Panc1 (cell line): ENCODE results near the gene SLC10A3. TPM values are rescaled to one million over a fixed set of nuclear protein-coding genes. Genes with fewer than 3 reads are reported as not detected.

ENCODE experiments used
- ATAC-seq: fragments of 200-7000 bp; cut with Tn5 transposase; 2 replicates; pipeline ENCODE4 v1.9.1; 2020; ENCODE audit warnings: mild to moderate bottlenecking, moderate library complexity
- BruUV-seq: library from RNA; stranded (reverse); fragments of 400-500 nt; replicated peaks from 2 replicates; lab custom pipeline; 2021; lab: Mats Ljungman, UMichigan
- CTCF ChIA-PET: fragments of 300-600 bp; sonication (Branson Sonifier 250); formaldehyde crosslinking; loops from one replicate; lab custom pipeline; 2022; ENCODE audit warnings: antibody characterized with exemption; lab: Charles Lee
- POLR2A ChIA-PET: fragments of 300-600 bp; sonication (Branson Sonifier 250); formaldehyde crosslinking; loops from one replicate; lab custom pipeline; 2022; ENCODE audit warnings: antibody characterized with exemption; lab: Charles Lee
- DNase-seq: peaks from one replicate; pipeline ENCODE4 v3.0.0-alpha.2; 2010; ENCODE audit warnings: low read depth, low spot score
- H3K27ac ChIP-seq: 2 replicates; pipeline ENCODE4 v1.5.1; 2011; ENCODE audit warnings: mild to moderate bottlenecking, low read length, inconsistent platforms
- H3K27me3 ChIP-seq: fragments of 200-500 bp; sonication (Bioruptor generic); 2 replicates; pipeline ENCODE4 v1.6.0; 2014; ENCODE audit warnings: low read length, inconsistent platforms; ENCODE audit not compliant: control insufficient read depth, insufficient read depth
- H3K36me3 ChIP-seq: fragments of 200-500 bp; sonication (Bioruptor generic); 2 replicates; pipeline ENCODE4 v1.5.1; 2014; ENCODE audit warnings: inconsistent platforms, mild to moderate bottlenecking, low read length, moderate library complexity; ENCODE audit not compliant: control insufficient read depth, insufficient read depth
- H3K4me1 ChIP-seq: 2 replicates; pipeline ENCODE4 v1.5.1; 2011; ENCODE audit warnings: inconsistent platforms, mild to moderate bottlenecking, low read length, moderate library complexity; ENCODE audit not compliant: control insufficient read depth, insufficient read depth
- H3K4me3 ChIP-seq, 2 experiments: 2 replicates each; pipeline ENCODE4 v1.5.1; 2011 to 2012; ENCODE audit warnings: low read depth in 2 of 2, low read length in 2 of 2, mild to moderate bottlenecking in 2 of 2, inconsistent platforms in 1 of 2, moderate library complexity in 1 of 2
- H3K9me3 ChIP-seq: fragments of 200-500 bp; sonication (Bioruptor generic); 2 replicates; pipeline ENCODE4 v1.5.1; 2014; ENCODE audit warnings: low read depth, mild to moderate bottlenecking, inconsistent platforms, low read length, moderate library complexity; ENCODE audit not compliant: control insufficient read depth, insufficient read depth
- CTCF ChIP-seq: fragments of 450-650 bp; IDR thresholded peaks from 2 replicates; pipeline ENCODE4 v1.5.1; 2017; ENCODE audit warnings: mild to moderate bottlenecking
- POLR2AphosphoS5 ChIP-seq: IDR thresholded peaks from 2 replicates; pipeline ENCODE4 v1.6.1; 2012; ENCODE audit warnings: mild to moderate bottlenecking, low read depth, low read length, moderate library complexity
- SIN3A ChIP-seq: IDR thresholded peaks from 2 replicates; pipeline ENCODE4 v1.6.1; 2012; ENCODE audit warnings: low read depth, mild to moderate bottlenecking, low read length, moderate library complexity, borderline replicate concordance; ENCODE audit not compliant: insufficient read depth
- TCF7L2 ChIP-seq: IDR thresholded peaks from 2 replicates; pipeline ENCODE4 v1.6.1; 2011; ENCODE audit warnings: mild to moderate bottlenecking, low read depth, low read length, inconsistent platforms
- in situ Hi-C: cut with HindIII; loops from 2 replicates; pipeline ENCODE4 v1.10.0; 2016; ENCODE audit warnings: low sequenced_read_pairs, low pct_unique_long_range_greater_than_20kb
- intact Hi-C: fragments of 100-400 bp; cut with micrococcal nuclease; formaldehyde crosslinking; loops from one replicate; pipeline ENCODE4 v1.10.0; 2022; ENCODE audit not compliant: unreplicated experiment
- total RNA-seq: library from RNA; stranded (reverse); gene quantifications from one replicate; pipeline ENCODE4 v1.2.1, GENCODE V29; 2021; ENCODE audit not compliant: unreplicated experiment
- TF ChIP-seq, protein P1 (sequence below), 2 experiments: IDR thresholded peaks; 2 replicates each; pipeline ENCODE4 v1.6.1; 2011 to 2012; ENCODE audit warnings: low read depth in 2 of 2, control low read depth in 1 of 2, low read length in 1 of 2, mild to moderate bottlenecking in 1 of 2, moderate library complexity in 1 of 2; ENCODE audit not compliant: insufficient read depth in 1 of 2

SLC10A3 gene
- total RNA-seq, 1 experiment from 2014 or later: 64.1 TPM

GRCh38 chrX:154470914-154471568 lies 19.4 kb downstream of the SLC10A3 start:
- Histone ChIP-seq H3K4me3 (no peak overlapping the region), H3K27ac (no peak overlapping the region), H3K9me3 (no peaks in the 10 kb centered on the region), H3K36me3 (no peaks in the 10 kb centered on the region), H3K27me3 (no peaks in the 10 kb centered on the region), H3K4me1 (no peaks in the 10 kb centered on the region)
- POLR2A ChIA-PET: no interaction called here
- no peak for DNase-seq
- TF ChIP-seq CTCF (no peak), TCF7L2 (no peak), POLR2AphosphoS5 (no peak), SIN3A (no peak)
- TF ChIP-seq, protein P1, sequence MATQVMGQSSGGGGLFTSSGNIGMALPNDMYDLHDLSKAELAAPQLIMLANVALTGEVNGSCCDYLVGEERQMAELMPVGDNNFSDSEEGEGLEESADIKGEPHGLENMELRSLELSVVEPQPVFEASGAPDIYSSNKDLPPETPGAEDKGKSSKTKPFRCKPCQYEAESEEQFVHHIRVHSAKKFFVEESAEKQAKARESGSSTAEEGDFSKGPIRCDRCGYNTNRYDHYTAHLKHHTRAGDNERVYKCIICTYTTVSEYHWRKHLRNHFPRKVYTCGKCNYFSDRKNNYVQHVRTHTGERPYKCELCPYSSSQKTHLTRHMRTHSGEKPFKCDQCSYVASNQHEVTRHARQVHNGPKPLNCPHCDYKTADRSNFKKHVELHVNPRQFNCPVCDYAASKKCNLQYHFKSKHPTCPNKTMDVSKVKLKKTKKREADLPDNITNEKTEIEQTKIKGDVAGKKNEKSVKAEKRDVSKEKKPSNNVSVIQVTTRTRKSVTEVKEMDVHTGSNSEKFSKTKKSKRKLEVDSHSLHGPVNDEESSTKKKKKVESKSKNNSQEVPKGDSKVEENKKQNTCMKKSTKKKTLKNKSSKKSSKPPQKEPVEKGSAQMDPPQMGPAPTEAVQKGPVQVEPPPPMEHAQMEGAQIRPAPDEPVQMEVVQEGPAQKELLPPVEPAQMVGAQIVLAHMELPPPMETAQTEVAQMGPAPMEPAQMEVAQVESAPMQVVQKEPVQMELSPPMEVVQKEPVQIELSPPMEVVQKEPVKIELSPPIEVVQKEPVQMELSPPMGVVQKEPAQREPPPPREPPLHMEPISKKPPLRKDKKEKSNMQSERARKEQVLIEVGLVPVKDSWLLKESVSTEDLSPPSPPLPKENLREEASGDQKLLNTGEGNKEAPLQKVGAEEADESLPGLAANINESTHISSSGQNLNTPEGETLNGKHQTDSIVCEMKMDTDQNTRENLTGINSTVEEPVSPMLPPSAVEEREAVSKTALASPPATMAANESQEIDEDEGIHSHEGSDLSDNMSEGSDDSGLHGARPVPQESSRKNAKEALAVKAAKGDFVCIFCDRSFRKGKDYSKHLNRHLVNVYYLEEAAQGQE (IDR thresholded peaks at IDR 0.05; ENCODE audit: insufficient read depth in 1 of 2, low read depth in 2 of 2, low read length in 1 of 2): no peak
- in situ Hi-C loops (no loop called here), intact Hi-C loops (no loop called here)
- BruUV-seq: no TSS peak
- CTCF ChIA-PET: no interaction called here
- no peak for ATAC-seq

DNA sequence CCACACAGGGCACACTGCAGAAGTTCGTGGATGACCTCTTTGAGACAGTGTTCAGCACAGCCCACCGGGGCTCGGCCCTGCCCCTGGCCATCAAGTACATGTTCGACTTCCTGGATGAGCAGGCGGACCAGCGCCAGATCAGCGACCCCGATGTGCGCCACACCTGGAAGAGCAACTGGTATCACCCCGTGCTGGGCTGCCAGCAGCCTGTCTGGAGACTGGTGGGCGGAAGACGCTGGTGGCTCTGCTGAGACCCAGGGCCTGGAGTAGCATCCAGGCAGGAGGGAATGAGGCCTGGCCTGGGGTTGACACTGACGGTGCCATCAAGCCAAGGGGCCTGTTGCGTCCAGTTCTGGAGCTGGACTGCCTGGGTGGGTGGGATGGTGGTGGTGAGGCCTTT lies 20.0 kb downstream of the SLC10A3 start:
- Histone ChIP-seq H3K4me1 (no peaks in the 10 kb centered on the region), H3K27me3 (no peaks in the 10 kb centered on the region), H3K9me3 (no peaks in the 10 kb centered on the region), H3K27ac (no peak overlapping the region), H3K36me3 (no peaks in the 10 kb centered on the region), H3K4me3 (no peak overlapping the region)
- BruUV-seq: no TSS peak
- DNase-seq (no peak), ATAC-seq (no peak)
- intact Hi-C loops: no loop called here
- ChIA-PET POLR2A (no interaction called here), CTCF (no interaction called here)
- TF ChIP-seq CTCF: no peak
- no peak for TF ChIP-seq POLR2AphosphoS5
- TF ChIP-seq SIN3A: no peak
- TF ChIP-seq, protein P1 (IDR thresholded peaks at IDR 0.05; ENCODE audit: insufficient read depth in 1 of 2, low read depth in 2 of 2, low read length in 1 of 2): no peak
- no peak for TF ChIP-seq TCF7L2
- in situ Hi-C loops: no loop called here
